H1 (cell line): Measurements from ENCODE around the gene ZBTB20. TPM values are rescaled to one million over a fixed set of nuclear protein-coding genes. Genes with fewer than 3 reads are reported as not detected.

Experiments
- HDAC6 ChIP-seq: IDR thresholded peaks from one replicate; pipeline ENCODE4 v1.7.1; 2012; ENCODE audit warnings: low read depth, mild to moderate bottlenecking, inconsistent platforms, low read length, moderate library complexity
- MAFK ChIP-seq: IDR thresholded peaks from 2 replicates; pipeline ENCODE4 v1.6.1; 2012; ENCODE audit warnings: low read depth, mild to moderate bottlenecking, improper control_type of control experiment, low read length
- NRF1 ChIP-seq: IDR thresholded peaks from 2 replicates; pipeline ENCODE4 v1.6.1; 2011; ENCODE audit warnings: mild to moderate bottlenecking, low read depth, low read length, improper control_type of control experiment
- PHF8 ChIP-seq: fragments of 200-600 bp; sonication (generic); conservative IDR thresholded peaks from 2 replicates; pipeline ENCODE4 v1.7.1; 2012; ENCODE audit warnings: low read depth, mild to moderate bottlenecking, inconsistent platforms, low read length, moderate library complexity
- RNF2 ChIP-seq: fragments of 200-900, 300-1000 bp; sonication (generic); IDR thresholded peaks from 2 replicates; pipeline ENCODE4 v1.7.1; 2016; ENCODE audit warnings: borderline replicate concordance, low read depth, mild to moderate bottlenecking, antibody characterized with exemption, low read length; ENCODE audit not compliant: poor library complexity, severe bottlenecking; ENCODE audit errors: missing control alignments
- TAF1 ChIP-seq: IDR thresholded peaks from 2 replicates; pipeline ENCODE4 v1.6.1; 2011; ENCODE audit warnings: mild to moderate bottlenecking, low read depth, low read length
- polyA plus RNA-seq, 7 experiments: library from polyadenylated mRNA; depleted of rRNA in 3 of 7; stranded (reverse) in 5 of 7; unstranded in 2 of 7; fragments of >200 nt in 5 of 7; fragments of 200-250 nt in 2 of 7; gene quantifications; 1 replicate in 5 of 7; 2 replicates in 1 of 7; 4 replicates in 1 of 7; pipeline versions ENCODE4 v1.2.1 to v1.2.3, GENCODE V29; 2011 to 2013; ENCODE audit warnings: missing spikeins in 2 of 7, mixed read lengths in 2 of 7
- total RNA-seq: library from RNA; stranded (reverse); fragmentation: NEBNext Ultra II Directional; extraction: Animal tissue kit (Norgen Biotek cat#: 25700); gene quantifications from 2 replicates; pipeline ENCODE4 v1.2.1, GENCODE V29; 2021

ZBTB20 gene
- total and polyA plus RNA-seq, 2 of the 8 experiments (the other 6 are each of a cell fraction or from before 2014, with no cell fraction given), result 0.35 to 1.3 TPM

DNA sequence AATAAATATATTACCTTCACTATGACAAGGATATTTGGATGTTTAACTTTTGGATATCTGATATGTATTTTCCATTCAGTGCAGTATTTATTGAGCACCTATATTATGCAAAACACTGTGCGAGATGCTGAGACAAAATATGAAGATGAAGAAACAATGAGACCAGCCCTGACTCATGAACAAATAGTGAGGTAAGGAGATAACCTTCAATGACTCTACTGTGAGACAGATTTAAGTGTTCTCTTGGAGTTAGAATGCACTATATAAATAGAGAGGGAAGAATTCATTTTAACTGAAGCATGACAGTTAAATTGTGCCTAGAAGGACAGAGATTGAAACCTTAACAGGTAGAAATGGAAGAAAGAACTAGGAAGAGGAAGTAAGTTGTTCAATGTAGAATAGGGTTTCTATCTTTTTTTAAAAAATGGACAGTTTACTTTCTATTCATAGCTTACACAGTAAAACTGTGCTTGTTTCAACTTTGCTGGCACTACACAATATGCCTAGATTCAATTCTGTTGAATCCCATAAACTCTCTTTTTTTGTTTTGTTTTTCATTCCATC is 124.2 kb downstream of the ZBTB20 start (continued):
- no peak for TF ChIP-seq NRF1
- TF ChIP-seq TAF1, result no peak
- TF ChIP-seq MAFK, result no peak
- TF ChIP-seq RNF2, result no peak
- no peak for TF ChIP-seq HDAC6
- TF ChIP-seq PHF8, result no peak
